ENCODE measurements around the gene USP47. TPM values are rescaled to one million over a fixed set of nuclear protein-coding genes. Genes with fewer than 3 reads are reported as not detected.

USP47 gene
- total RNA-seq, 3 donors from 2014 or later (not counting 1 experiment from before 2014, with no cell fraction given) = 102 to 108 (median 107) TPM

DNA sequence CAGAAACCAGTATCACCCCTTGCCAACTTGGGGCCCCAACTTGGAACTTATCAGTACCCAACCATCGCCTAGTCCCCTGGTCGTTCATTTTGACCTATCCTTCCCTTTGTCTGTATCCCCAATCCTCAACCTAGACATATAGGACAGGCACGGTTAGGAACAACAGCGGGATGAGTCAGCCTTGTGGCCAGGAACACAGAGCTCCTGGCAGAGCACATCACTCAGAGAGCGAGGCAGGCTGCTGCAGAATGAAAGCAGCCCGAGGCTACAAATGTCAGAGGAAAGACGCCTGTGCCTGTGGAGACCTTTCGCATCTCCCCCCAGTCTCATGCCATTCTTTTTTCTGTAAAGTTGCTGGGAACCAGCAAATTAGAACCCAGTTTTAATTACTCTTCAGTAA, 152.1 kb downstream of the USP47 start:
- intact Hi-C loops (cut with micrococcal nuclease) = no loop called here
- H3K27ac Mint-ChIP-seq = no peak overlapping the region
- DNase-seq (no peak), ATAC-seq (no peak)
- no peaks in the 10 kb centered on the region for H3K36me3 Mint-ChIP-seq
- peaks cover 13 to 29% of the 10 kb centered on the region in 2 donors for H3K27me3 Mint-ChIP-seq (ENCODE audit: low read depth in 2 of 2)
- peaks cover 0 to 6% of the 10 kb centered on the region in 2 donors for H3K4me1 Mint-ChIP-seq
- no peak for TF ChIP-seq CTCF (IDR thresholded peaks at IDR 0.05)
- no peaks in the 10 kb centered on the region for H3K9me3 Mint-ChIP-seq
- Histone ChIP-seq H3K36me3 (ENCODE audit: control insufficient read depth, insufficient read depth, low read length) (no peaks in the 10 kb centered on the region), H3K4me1 (ENCODE audit: control insufficient read depth, insufficient read depth, low read length) (peaks cover 19% of the 10 kb centered on the region), H3K4me3 (ENCODE audit: low read length) (no peak overlapping the region), H3K27me3 (ENCODE audit: control insufficient read depth, insufficient read depth, low read length) (no peaks in the 10 kb centered on the region), H3K27ac (ENCODE audit: low read length) (no peak overlapping the region), H3K9me3 (ENCODE audit: control insufficient read depth, insufficient read depth, low read length) (no peaks in the 10 kb centered on the region)
- WGBS (ENCODE audit: insufficient coverage) = 93% methylated on average over 8 of the region's 8 CpGs
- no peak overlapping the region for H3K4me3 Mint-ChIP-seq

DNA sequence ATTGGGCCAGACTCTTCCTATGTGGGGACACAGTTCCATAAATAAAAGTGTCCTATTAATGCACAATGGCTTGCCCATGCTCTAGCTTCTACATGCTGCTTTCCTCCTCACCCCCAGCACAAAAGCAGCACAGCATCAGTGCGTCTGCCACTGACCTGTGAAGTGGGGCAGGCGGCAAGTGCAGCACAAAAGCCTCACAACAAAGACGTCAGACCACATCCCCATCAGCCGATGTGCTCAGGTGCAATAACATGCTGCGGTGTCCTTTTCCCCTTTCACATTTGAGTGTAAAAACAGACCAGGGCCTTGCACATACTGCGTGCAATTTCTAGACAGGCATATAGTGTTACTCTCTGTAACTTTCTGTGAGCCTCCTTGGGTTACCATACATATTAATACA, 153.8 kb downstream of the USP47 start:
- Histone ChIP-seq H3K4me1 (ENCODE audit: control insufficient read depth, insufficient read depth, low read length) (peaks cover 21% of the 10 kb centered on the region), H3K4me3 (ENCODE audit: low read length) (no peak overlapping the region), H3K9me3 (ENCODE audit: control insufficient read depth, insufficient read depth, low read length) (no peaks in the 10 kb centered on the region), H3K27ac (ENCODE audit: low read length) (peak overlapping the region; percentile 2), H3K27me3 (ENCODE audit: control insufficient read depth, insufficient read depth, low read length) (no peaks in the 10 kb centered on the region), H3K36me3 (ENCODE audit: control insufficient read depth, insufficient read depth, low read length) (no peaks in the 10 kb centered on the region)
- no peak overlapping the region for H3K4me3 Mint-ChIP-seq
- WGBS (ENCODE audit: insufficient coverage) = 55% methylated on average over 6 of the region's 6 CpGs
- intact Hi-C loops (cut with micrococcal nuclease) = no loop called here
- DNase-seq (peak in 1 of 2 donors; percentile 69), ATAC-seq (peak; percentile 74 to 88 (median 80))
- no peaks in the 10 kb centered on the region for H3K9me3 Mint-ChIP-seq
- H3K36me3 Mint-ChIP-seq = no peaks in the 10 kb centered on the region
- no peak overlapping the region for H3K27ac Mint-ChIP-seq
- peaks cover 0 to 6% of the 10 kb centered on the region in 2 donors for H3K4me1 Mint-ChIP-seq
- no peak for TF ChIP-seq CTCF (IDR thresholded peaks at IDR 0.05)
- H3K27me3 Mint-ChIP-seq (ENCODE audit: low read depth in 2 of 2) = peaks cover 12 to 40% of the 10 kb centered on the region in 2 donors

GRCh38 chr11:11996321-11997048, 154.7 kb downstream of the USP47 start:
- Mint-ChIP-seq H3K36me3 (no peaks in the 10 kb centered on the region), H3K27me3 (ENCODE audit: low read depth in 2 of 2) (peaks cover 10 to 43% of the 10 kb centered on the region in 2 donors), H3K4me1 (peaks cover 0 to 6% of the 10 kb centered on the region in 2 donors), H3K9me3 (no peaks in the 10 kb centered on the region), H3K27ac (no peak overlapping the region), H3K4me3 (no peak overlapping the region)
- intact Hi-C loops (cut with micrococcal nuclease) = no loop called here
- no peaks in the 10 kb centered on the region for H3K9me3 ChIP-seq (ENCODE audit: control insufficient read depth, insufficient read depth, low read length)
- TF ChIP-seq CTCF (IDR thresholded peaks at IDR 0.05) = no peak
- DNase-seq (no peak), ATAC-seq (no peak)
- no peaks in the 10 kb centered on the region for H3K36me3 ChIP-seq (ENCODE audit: control insufficient read depth, insufficient read depth, low read length)
- H3K27ac ChIP-seq (ENCODE audit: low read length) = no peak overlapping the region
- H3K4me1 ChIP-seq (ENCODE audit: control insufficient read depth, insufficient read depth, low read length) = peaks cover 21% of the 10 kb centered on the region
- H3K27me3 ChIP-seq (ENCODE audit: control insufficient read depth, insufficient read depth, low read length) = no peaks in the 10 kb centered on the region
- WGBS (ENCODE audit: insufficient coverage) = 91% methylated on average over 11 of the region's 11 CpGs
- no peak overlapping the region for H3K4me3 ChIP-seq (ENCODE audit: low read length)

DNA sequence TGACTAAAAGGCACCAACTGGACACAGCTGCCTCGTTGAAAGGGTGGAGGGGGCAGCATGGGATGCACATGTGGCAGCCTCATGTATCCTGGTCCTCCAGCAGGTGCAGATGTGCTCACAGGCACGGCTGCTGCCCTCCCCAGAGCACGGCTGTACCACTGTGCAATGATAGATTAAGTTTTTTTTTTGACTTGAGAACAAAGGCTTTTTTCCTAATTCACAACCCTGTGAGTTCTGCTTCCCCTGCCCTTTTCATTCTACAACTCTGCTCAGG, 155.2 kb downstream of the USP47 start:
- Mint-ChIP-seq H3K27me3 (ENCODE audit: low read depth in 2 of 2) (peaks cover 10 to 43% of the 10 kb centered on the region in 2 donors), H3K9me3 (no peaks in the 10 kb centered on the region), H3K4me1 (peaks cover 0 to 6% of the 10 kb centered on the region in 2 donors), H3K36me3 (no peaks in the 10 kb centered on the region), H3K27ac (no peak overlapping the region), H3K4me3 (no peak overlapping the region)
- no peak overlapping the region for H3K4me3 ChIP-seq (ENCODE audit: low read length)
- no peaks in the 10 kb centered on the region for H3K9me3 ChIP-seq (ENCODE audit: control insufficient read depth, insufficient read depth, low read length)
- intact Hi-C loops (cut with micrococcal nuclease) = no loop called here
- WGBS (ENCODE audit: insufficient coverage) = 78% methylated on average over 2 of the region's 3 CpGs
- DNase-seq = no peak
- no peak overlapping the region for H3K27ac ChIP-seq (ENCODE audit: low read length)
- H3K36me3 ChIP-seq (ENCODE audit: control insufficient read depth, insufficient read depth, low read length) = no peaks in the 10 kb centered on the region
- no peak for ATAC-seq
- no peaks in the 10 kb centered on the region for H3K27me3 ChIP-seq (ENCODE audit: control insufficient read depth, insufficient read depth, low read length)
- TF ChIP-seq CTCF (IDR thresholded peaks at IDR 0.05) = no peak
- peaks cover 21% of the 10 kb centered on the region for H3K4me1 ChIP-seq (ENCODE audit: control insufficient read depth, insufficient read depth, low read length)

Measured in natural killer cell (primary cell).